Uterus (tissue), 2 donors: Measurements from ENCODE around the gene TAMALIN.

Experiments
- CTCF ChIP-seq, 4 experiments: fragments of 200-600 bp in 2 of 4; fragments of 450-650 bp in 2 of 4; sonication (generic) in 2 of 4; IDR thresholded peaks; one replicate each; pipeline ENCODE4 v1.5.1; 2016 to 2019; ENCODE audit warnings: antibody characterized with exemption in 4 of 4, mild to moderate bottlenecking in 2 of 4, moderate library complexity in 1 of 4
- POLR2A ChIP-seq, 2 donors: fragments of 450-650 bp; IDR thresholded peaks; one replicate each; pipeline ENCODE4 v1.6.1; 2016; ENCODE audit warnings: antibody characterized with exemption in 2 of 2, mild to moderate bottlenecking in 1 of 2, moderate library complexity in 1 of 2

- TF ChIP-seq CTCF (IDR thresholded peaks at IDR 0.05) (no peak), POLR2A (IDR thresholded peaks at IDR 0.05) (no peak)
These were observed 46.3 kb upstream of the TAMALIN start for GRCh38 chr12:51960488-51960887.
